COLO668 (cell line): ENCODE measurements around the gene ZNF83.

Source experiments
- DNase-seq: peaks from one replicate; lab custom pipeline; 2025; ENCODE audit not compliant: unreplicated experiment; lab: John Stamatoyannopoulos, UW

The ZNF83 gene

DNA sequence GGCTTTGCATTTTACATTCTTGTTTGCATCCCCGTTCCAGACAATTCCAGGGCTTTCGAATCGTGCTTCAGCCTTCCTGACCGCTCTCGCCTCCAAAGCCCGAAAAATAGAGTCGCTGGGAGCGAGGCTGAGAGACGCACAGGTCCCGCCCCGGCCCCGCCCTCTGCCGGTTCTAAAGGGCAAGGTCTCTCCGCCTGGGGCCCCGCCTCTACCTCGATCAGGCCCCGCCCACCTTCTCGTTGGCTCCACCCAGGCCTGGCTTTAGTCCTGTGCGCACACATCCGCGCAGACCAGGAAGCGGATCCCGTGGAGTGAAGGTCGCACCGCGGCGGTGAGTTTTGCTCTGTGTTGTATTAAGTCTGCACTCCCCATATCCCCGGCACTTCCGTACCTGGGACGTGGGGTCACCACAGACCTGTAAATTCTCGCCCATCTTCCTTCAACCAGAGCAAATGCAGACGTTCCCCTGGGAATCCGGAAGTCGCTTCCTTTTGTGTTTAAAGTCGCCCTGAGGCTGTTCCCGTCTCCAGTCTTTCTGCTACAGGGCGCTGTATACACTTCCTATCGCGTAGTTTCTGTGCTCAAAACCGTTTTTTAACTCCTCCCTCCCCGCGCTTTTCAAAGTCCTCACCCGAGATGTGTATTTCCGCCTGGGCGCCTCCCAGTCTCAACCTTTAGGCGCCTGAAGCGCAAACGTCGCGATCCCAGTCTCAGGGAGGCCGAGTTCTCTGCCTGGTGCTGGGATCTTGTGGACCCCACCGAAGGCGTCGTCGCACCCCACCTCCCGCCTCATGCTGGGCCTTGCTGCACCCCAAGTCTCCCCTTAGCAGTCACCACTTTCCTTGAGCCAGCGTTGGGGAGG, 67.9 kb downstream of the ZNF83 start, which contains the start of gene ZNF701:
ZNF701 (plus strand) TSS at position 288 of the 862 bp plus-strand sequence. CDS start 3,861 bp downstream, outside the sequence.
- DNase-seq: peak; percentile 91

DNA sequence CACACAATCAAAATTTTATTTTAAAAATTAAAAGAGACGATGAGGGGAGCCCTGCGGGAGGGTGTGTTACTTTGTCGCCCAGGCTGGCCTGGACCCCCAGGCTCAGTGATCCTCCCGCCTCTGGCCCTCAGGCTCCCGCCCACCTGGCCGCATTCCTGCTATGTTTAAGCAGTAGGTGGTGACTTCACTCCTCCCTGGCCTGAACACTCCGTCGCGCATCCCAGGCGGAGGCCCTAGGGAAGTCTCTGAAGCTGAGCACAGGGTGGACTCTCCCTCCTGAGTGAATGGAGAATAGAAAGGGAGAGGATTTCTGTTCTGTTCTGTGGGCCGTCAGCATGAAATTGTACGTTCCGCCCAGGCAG, 68.5 kb downstream of the ZNF83 start:
- DNase-seq: peak; percentile 36

GRCh38 chr19:52567921-52568320, 70.2 kb downstream of the ZNF83 start:
- DNase-seq: no peak

- DNase-seq: no peak
Observed at GRCh38 chr19:52566588-52566987, 71.6 kb downstream of the ZNF83 start.

DNA sequence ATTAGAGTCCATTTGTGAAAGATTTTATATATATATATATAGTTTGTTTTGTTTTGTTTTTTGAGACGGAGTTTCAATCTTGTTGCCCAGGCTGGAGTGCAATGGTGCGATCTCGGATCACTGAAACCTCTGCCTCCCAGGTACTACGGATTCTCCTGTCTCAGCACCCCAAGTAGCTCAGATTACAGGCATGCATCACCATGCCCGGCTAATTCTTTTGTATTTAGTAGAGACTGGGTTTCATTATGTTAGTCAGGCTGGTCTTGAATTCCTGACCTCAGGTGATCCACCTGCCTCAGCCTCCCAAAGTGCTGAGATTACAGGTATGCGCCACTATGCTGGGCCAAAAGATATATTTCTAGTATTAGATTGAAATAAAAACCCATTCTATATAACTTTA, 72.0 kb downstream of the ZNF83 start:
- DNase-seq: no peak
